GM19455 (cell line): Measurements from ENCODE around the gene ATP10D.

Experiments
- ATAC-seq: cut with Tn5 transposase; IDR thresholded peaks from one replicate; pipeline ENCODE4 v1.9.1; 2021; ENCODE audit not compliant: unreplicated experiment

The ATP10D gene

DNA sequence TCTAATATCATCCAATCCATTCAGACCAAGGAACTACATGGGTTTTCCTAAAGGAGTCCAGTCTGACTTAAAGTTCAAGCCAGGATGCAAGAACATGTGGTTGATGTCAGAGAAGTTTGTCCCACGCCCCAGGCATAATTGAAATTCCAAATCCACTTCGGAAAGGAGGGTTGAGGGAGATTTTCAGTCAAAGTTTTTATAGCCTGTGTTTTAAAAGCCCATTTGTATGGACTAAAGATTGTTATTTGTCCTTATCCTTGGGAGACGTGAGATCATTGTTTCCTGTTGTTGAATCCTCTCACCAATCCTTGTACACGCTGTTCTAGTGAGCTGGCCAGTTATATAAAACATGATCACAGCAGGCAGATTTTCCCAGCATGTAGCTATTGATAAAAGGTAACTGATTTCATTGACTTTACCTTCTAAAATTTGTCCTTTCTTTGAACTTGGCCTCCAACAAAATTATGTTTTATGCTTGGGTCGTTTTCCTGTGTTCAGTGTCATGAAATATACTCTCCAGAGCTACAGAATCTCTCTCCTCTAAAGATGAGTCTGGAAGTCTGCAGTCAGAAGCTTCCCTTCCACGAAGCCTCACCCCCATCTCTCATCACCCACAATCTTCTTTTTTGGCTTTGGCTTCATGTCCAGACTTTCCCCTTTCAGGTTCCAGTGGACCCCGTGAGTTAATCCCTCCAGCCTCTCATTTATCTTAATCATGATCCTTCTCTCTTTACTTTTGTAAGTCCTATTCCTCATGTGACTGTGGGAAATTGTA lies 92.9 kb downstream of the ATP10D start:
- ATAC-seq = no peak

DNA sequence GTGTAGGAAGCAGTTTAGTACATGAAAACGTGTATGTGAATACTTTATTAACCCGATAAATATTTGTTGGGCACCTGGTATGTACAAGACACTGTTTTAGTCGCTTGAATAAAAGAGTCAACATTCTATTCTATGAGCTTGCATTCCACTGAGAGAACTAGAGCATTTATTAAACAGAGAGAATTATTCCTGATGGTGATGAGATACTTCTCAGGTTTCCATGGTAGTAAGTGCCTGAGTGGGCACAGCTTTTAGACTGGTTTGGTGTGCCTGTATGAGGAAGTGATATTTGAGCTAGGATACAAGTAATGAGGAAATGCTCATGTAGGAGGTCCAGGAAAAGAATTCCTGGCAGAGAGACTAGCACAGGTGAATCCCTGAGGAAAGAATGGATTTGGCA lies 94.2 kb downstream of the ATP10D start:
- no peak for ATAC-seq

DNA sequence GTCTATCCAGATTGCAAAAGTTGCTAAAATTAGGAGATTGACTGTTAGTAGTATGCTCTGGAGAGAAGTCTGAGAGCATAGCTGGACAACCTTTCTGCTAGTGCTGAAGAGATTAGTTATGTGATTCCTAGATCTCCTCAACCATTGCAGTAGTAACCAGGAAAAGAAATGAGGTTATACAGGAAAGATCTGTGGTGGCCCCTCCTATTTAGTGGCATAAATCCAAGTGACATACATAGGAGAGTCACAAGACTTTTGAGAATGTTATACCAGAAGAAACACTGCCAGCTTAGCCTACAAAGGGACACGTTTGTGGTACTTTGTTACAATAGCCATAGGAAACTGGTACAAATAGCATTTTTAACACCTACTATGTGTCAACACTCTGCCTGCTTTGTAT lies 105.2 kb downstream of the ATP10D start:
- no peak for ATAC-seq

DNA sequence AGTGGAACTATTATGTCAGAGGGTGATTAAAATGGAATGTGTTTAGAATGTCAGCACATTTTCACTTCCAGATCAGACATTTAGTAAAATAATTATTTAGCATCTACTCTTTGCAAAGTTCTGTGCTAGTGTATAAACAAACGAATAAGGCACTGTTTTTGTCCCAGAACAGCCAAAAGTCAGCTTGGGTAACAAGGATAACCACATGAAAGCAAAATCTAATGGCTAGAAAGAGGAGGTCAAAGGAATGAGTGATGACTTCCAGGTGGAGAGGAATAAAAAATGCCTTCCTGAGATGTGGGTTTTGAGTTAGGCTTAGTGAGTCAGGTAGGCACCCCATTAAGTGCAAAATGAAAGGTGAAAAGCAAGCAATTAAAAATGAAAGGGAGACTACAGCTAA lies 112.6 kb downstream of the ATP10D start:
- ATAC-seq = no peak

DNA sequence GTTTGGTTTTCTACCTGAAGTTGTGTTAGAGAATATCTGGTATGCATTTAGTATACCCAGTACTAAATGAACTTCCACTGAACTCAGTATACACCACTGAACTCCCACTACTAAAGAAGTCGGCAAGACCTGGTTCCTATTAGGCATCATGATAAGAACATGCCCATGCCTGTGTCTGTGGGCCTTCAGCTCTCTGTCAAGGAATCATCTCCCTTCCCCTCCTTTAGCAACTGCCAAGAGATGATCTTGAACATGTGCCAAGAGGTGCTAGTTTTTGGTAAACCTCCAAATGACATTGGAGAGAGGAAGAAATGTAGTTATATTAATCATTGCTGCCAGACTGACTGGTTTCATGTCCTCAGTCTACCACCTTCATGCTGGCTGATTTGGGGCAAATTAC lies 113.2 kb downstream of the ATP10D start:
- ATAC-seq = no peak

DNA sequence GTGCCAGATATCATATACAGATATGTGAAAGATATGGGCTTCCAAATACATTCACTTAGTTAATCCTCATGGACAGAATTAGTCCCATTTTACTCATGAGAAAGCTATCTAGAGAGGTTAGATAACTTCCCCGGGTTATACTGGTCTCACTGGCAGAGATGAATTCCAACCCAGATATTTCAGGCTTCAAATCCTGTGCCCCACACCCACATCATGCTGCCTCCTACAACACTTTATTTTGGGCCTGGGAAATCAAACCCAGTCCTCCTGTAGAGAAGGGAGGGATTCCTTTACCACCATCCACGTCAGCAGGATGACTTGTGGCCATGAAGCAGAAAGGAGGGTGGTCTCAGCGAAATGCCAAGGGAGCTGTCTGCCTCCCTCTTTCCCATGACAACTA lies 113.8 kb downstream of the ATP10D start:
- ATAC-seq = no peak

DNA sequence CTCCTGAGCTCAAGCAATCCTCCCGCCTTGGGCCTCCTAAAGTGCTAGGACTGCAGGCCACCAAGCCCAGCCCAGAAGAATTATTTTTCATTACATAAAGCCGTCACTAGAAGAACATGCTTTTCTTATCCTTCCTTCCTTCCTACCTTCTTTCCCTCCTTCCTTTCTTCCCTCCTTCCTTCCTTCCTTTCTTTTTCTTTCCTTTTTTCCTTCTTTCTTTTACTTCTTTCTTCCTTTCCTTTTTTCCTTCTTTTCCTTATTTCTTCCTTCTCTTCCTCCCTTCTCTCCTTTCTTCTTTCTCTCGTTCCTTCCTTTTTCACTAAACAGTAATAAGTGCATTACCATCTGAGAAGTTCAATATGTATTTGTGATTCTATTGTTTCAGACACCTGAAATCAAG lies 121.4 kb downstream of the ATP10D start:
- ATAC-seq = no peak

DNA sequence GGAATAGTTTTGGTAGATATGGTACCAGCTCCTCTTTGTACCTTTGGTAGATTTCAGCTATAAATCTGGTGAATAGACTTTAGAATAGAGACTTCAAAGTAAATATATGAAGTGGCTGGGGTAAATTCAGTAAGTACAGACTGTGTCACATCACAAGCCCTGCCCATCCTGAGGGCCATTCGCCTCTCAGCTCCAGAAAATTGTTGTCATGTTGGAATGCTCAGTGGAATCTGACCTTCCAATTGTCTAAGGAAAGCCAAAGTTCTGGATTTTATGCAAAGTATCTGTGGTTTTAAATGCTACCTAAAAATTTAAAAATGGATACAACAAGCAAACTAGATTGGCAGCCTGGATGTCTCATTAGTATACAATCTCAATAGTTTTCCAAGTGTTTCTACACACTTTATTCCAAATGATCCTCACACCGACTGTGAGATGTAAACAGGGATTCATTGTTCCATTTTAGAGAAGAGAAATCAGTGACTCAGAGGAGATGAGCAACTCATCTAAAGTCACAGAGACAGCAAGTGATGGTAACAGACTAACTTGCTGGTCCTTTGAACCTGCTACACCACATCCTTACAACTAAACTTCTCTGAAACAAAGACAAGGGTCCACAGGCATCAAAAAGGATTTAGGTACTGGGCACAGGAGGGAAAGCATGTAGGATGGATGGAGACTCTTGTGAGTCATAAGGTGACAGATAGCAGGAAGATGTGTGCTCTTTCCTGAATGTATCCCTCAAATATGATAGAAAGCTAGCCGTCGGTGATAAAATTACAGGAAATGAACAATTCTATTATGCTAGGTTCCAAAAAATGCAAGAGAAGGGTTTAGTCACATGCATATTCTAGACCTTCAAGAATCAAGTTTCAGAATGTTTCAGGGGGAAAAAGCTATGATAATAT lies 127.3 kb downstream of the ATP10D start:
- no peak for ATAC-seq

DNA sequence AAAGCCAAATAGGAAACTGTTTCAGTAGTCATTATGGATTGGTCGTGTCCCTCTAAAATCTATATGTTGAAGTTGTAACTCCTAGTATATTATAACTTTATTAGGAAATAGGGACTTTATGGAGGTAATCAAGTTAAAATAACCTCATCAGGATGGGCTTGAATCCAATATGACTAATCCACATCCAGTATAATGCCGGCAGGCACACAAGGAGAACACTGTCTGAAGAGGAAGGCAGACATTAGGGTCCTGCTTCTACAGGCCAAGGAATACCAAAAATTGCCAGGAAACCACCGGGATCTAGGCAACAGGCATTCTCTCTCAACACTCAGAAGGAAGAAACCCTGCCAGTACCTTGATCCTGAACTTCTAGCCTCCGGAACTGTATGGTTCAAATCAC lies 130.3 kb downstream of the ATP10D start:
- no peak for ATAC-seq

DNA sequence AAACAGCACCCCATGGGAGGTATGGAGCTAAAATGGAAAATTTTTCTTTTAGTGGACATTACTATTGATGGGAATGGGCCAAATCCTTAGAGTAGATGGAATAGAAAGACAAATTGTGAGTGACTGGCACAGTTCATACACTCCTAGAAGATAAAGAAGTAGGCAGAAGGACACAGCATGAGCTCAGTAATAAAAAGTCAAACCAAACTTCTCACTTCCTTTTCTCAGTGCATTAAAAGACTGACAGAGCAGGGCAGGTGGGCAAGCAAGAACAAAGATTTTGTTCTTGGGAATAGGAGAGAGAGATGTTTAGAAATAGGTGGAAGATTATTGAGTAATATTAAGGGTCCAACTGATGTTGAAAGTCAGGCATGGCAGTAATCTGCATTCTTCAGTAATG lies 132.5 kb downstream of the ATP10D start:
- ATAC-seq = no peak

DNA sequence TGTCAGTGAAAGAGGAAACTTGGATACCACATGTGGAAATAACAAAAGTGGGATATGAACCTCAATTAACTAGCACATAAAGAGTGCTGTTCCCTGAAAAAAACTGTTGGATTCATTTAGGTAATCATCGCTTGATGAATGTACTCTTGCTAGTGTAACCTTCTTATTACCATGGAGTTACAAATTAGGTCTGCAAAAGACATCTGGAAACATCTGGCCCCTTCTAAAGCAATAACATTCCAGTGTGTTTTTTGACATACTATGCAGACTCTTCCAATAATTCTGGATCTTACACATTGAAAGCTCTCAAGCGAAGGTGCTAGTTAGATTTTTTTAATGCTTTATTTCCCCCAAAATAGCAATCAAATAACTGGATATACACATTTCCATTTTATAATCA lies 134.6 kb downstream of the ATP10D start:
- ATAC-seq = no peak

DNA sequence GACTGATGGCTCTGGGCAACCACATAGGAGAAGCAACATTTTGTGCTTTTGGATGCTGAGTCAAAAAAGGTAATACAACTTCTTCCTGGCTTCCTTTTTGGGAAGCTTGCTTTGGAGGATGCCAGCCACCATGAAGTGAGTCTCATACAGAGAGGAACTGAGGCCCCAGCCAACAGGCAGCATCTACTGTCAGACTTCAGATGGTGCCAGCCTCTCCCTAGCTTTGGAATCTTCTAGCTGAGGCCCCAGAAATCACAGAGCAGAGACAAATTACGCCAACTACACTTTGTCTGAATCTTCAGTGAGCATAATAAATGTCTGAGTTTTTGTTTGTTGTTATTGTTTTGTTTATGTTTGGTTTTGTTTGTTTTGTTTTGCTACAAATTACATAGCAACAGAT lies 136.1 kb downstream of the ATP10D start:
- no peak for ATAC-seq

DNA sequence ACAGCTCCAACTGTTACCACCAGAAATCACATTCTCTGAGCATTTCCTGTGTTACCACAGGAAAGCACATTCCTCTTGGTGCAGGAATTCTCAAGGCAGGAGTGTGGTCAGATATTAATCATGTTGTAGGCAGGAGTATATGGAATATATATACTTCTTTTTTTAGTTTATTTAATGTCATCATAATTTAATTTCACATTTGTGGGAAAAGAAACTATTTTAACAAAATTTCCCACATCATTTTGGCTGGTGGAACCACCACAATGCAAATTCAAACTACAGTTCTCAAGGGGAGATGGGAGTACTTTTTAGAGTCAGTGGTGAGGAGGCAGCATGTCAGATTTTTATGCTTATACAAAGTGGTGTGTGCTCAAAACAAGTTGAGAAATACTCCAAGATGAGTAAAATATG lies 139.0 kb downstream of the ATP10D start:
- ATAC-seq = no peak

DNA sequence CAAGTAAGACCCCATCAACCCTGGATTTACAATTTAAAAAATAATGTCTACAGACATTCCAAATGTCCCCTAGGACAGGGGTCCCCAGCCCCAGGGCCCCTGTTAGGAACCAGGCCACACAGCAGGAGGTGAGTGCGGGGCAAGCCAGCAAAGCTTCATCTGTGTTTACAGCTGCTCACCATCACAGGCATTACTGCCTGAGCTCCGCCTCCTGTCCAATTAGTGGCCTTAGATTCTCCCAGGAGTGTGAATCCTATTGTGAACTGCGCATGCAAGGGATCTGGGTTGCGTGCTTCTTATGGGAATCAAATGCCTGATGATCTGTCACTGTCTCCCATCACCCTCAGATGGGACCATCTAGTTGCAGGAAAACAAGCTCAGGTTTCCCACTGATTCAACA lies 146.1 kb downstream of the ATP10D start:
- ATAC-seq = no peak

DNA sequence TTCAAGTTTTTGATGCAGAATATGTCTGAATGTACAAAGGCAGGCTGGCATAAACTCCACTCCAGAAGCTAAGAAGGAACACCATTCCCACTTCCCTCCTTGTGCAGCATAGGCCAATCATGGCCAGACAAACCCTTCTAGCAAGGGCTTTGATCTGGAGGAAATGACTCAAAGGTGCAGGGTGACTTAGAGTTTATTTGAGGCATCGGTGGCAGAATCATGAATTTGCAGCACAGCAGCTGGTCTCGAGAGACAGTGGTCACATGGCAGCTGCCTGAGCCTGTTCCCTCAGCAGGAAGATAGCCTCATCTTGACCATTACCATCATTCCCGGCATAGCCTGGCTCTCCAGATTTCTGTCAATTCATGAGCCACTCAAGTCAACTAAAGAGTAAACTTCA lies 154.5 kb downstream of the ATP10D start:
- no peak for ATAC-seq

DNA sequence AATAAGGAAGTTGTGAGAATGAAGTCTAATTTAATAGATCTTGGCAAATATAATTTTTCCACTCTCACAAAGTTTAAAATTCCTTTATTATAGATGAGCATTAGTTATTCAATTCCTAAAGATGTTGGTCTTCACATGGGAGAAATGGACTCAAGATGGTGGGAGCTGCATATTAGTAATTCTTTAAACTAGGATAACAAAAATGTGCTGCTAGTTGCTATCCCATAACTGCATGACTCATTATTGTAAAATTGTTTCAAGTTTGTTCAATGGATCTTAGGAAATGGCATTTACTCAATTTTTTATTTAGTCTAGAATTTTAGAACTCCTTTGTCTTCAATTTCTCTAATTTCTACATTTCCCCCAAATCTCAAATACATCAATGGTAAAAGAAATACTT lies 155.8 kb downstream of the ATP10D start:
- ATAC-seq = no peak

DNA sequence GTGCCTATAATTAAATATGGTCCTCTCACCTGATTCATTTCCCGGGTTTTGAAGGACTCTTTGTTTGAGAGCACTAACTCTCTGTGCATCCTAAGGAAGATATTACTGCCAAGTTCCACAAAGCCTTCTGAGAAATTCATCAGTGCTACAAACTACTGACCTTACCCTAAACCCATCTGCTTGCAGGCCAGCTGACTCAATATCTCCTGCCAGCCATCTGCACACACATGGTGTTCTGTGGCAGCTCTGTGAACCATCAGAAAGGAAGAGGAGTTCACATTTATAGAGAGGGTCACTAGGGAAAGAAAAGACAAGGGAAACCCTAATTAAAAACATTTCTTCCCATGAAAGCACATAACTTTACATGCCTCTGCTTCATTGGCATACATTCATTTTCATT lies 156.7 kb downstream of the ATP10D start:
- no peak for ATAC-seq

DNA sequence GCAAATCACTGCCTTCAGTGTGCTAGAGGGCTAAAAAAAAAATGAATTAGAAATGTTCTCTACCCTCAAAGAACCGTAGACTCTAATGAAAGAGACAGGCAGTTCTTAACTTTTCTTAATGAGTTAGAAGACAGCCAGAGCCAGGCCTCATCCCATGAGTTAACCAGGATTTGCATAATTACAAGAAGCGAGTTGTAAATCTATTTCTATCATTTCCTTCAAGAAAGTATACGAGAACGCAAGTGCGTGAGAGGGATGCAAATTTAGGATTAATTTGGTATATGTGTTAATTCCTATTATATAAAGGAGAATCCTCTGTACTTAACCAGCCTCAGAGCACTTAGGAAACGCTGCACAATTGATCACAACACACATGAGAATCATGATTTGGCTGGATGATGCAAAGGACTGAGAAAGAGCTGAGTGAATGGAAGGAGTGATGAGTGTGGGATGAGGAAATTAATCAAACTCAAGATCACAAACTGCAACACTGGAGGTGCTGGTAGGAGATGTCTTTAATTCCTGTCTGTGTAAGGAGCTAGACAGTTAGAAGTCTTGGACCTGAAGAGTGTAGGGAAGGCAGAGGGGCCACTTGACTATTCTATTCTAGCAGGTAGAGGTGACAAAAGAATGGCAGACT lies 157.2 kb downstream of the ATP10D start:
- ATAC-seq = no peak
